ENCODE measurements around the gene GPR78.

DNA sequence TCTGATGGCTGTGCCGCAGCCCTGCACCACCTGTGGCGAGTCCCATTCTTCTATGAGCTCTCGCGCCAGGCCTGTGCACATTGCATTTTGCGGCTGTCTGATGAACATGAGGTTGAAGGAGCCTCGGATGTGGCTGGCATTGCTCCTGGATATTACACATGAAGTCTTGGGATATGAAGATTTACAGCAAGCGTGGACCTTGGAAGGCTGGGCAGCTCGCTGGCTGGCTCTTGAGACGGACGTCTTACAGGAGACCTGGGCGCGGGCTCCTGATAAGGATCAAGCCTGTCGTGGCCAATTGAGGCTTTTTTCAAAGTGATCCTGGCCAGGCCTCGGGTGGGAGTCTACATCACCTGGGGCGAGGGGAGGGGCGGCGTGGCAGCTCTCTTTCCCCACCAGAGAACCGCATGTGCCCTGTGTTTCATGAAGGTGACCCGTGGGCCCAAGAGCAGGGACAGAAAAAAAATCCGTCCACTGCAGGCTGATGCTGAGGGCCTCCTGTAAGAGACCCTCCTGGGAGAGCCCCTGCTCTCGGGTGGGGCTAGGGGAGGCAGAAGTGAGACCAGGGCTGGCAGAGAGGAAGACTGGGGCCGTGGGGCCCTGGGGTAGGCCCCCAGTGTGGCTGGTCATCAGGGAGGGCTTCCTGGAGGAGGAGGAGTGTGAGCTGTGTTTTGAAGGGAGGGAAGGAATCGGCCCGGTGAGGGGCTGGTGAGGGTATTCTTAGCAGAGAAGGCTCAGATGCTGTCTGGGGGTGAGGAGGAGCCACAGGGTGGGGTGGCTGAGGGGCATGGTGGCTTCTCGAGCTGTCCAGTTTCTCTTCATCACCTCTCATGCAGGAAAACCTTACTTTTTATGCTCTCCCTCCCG is 36.0 kb downstream of the GPR78 start:
- no peak for TF ChIP-seq RAD21 (IDR thresholded peaks at IDR 0.05; ENCODE audit: low read length)
- TF ChIP-seq CHD2 (IDR thresholded peaks at IDR 0.05; ENCODE audit: low read length, partially characterized antibody): no peak
- TF ChIP-seq, protein P1, sequence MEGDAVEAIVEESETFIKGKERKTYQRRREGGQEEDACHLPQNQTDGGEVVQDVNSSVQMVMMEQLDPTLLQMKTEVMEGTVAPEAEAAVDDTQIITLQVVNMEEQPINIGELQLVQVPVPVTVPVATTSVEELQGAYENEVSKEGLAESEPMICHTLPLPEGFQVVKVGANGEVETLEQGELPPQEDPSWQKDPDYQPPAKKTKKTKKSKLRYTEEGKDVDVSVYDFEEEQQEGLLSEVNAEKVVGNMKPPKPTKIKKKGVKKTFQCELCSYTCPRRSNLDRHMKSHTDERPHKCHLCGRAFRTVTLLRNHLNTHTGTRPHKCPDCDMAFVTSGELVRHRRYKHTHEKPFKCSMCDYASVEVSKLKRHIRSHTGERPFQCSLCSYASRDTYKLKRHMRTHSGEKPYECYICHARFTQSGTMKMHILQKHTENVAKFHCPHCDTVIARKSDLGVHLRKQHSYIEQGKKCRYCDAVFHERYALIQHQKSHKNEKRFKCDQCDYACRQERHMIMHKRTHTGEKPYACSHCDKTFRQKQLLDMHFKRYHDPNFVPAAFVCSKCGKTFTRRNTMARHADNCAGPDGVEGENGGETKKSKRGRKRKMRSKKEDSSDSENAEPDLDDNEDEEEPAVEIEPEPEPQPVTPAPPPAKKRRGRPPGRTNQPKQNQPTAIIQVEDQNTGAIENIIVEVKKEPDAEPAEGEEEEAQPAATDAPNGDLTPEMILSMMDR (IDR thresholded peaks at IDR 0.05): no peak
- TF ChIP-seq, protein P2, sequence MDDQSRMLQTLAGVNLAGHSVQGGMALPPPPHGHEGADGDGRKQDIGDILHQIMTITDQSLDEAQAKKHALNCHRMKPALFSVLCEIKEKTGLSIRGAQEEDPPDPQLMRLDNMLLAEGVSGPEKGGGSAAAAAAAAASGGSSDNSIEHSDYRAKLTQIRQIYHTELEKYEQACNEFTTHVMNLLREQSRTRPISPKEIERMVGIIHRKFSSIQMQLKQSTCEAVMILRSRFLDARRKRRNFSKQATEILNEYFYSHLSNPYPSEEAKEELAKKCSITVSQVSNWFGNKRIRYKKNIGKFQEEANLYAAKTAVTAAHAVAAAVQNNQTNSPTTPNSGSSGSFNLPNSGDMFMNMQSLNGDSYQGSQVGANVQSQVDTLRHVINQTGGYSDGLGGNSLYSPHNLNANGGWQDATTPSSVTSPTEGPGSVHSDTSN (IDR thresholded peaks at IDR 0.05): no peak
- no peak for TF ChIP-seq MEF2A (IDR thresholded peaks at IDR 0.05; ENCODE audit: borderline replicate concordance, low read depth)
- TF ChIP-seq POLR2AphosphoS5 (IDR thresholded peaks at IDR 0.05; ENCODE audit: low read depth, low read length): no peak
- no peak for TF ChIP-seq TAF1 (IDR thresholded peaks at IDR 0.05; ENCODE audit: borderline replicate concordance, low read depth, low read length)
- no peak for TF ChIP-seq TCF12 (IDR thresholded peaks at IDR 0.05)
- TF ChIP-seq RCOR1 (IDR thresholded peaks at IDR 0.05; ENCODE audit: low read length): no peak

All from SK-N-SH (cell line).